GM13976 (cell line): ENCODE measurements around the gene CDH1.
A peak's percentile ranks its signal among the peaks of the same experiment; 100 is the strongest.

Experiments used
- DNase-seq: peaks from one replicate; pipeline ENCODE4 v3.0.0; 2012; ENCODE audit warnings: low spot score
- CTCF ChIP-seq: IDR thresholded peaks from 2 replicates; pipeline ENCODE4 v1.5.1; 2012; ENCODE audit warnings: borderline replicate concordance, mild to moderate bottlenecking; ENCODE audit not compliant: insufficient read depth; ENCODE audit errors: extremely low read depth, missing control alignments, control extremely low read depth
- in situ Hi-C: fragments of 300-500 bp; cut with MboI; formaldehyde crosslinking; loops from one replicate; pipeline ENCODE4 v1.12.0; 2022; ENCODE audit warnings: low sequenced_read_pairs, mixed read lengths, inconsistent platforms; ENCODE audit not compliant: unreplicated experiment

CDH1 gene

GRCh38 chr16:68792465-68793324 lies 55.6 kb downstream of the CDH1 start:
- DNase-seq: no peak
- in situ Hi-C loops: no loop called here
- TF ChIP-seq CTCF: no peak

- no peak for TF ChIP-seq CTCF
- no peak for DNase-seq
- in situ Hi-C loops: no loop called here
Measured at GRCh38 chr16:68793401-68793857, 56.3 kb downstream of the CDH1 start.

- no peak for DNase-seq
- no peak for TF ChIP-seq CTCF
- in situ Hi-C loops: no loop called here
Measured at GRCh38 chr16:68798398-68798797, 61.3 kb downstream of the CDH1 start.

- in situ Hi-C loops: loop anchor here (10.0 kb wide), 1 partner anchor 96 kb away; no protein-coding TSS in a partner anchor
- DNase-seq: peak; percentile 73
Measured at GRCh38 chr16:68800257-68800875, 63.3 kb downstream of the CDH1 start.

GRCh38 chr16:68802190-68802589 lies 65.1 kb downstream of the CDH1 start:
- no peak for DNase-seq
- no peak for TF ChIP-seq CTCF
- in situ Hi-C loops: loop anchor here (10.0 kb wide), 1 partner anchor 97 kb away; no protein-coding TSS in a partner anchor

More at GRCh38 chr16:68800257-68800875, 63.3 kb downstream of the CDH1 start:
- peak; percentile 67 for TF ChIP-seq CTCF

GRCh38 chr16:68806422-68806821 lies 69.3 kb downstream of the CDH1 start:
- no peak for DNase-seq
- in situ Hi-C loops: loop anchor here (10.0 kb wide), 1 partner anchor 102 kb away; no protein-coding TSS in a partner anchor
- TF ChIP-seq CTCF: no peak
